H9 (cell line): ENCODE results near the gene VRK1. TPM values are rescaled to one million over a fixed set of nuclear protein-coding genes. Genes with fewer than 3 reads are reported as not detected.

ENCODE experiments used
- DNase-seq: peaks from one replicate; pipeline ENCODE4 v3.0.0-alpha.2; 2017
- H2AFZ ChIP-seq: one replicate; pipeline ENCODE4 v1.6.1; 2013; ENCODE audit warnings: mild to moderate bottlenecking, low read length, control low read depth, moderate library complexity
- H2AK5ac ChIP-seq: 2 replicates; pipeline ENCODE4 v1.6.1; 2013; ENCODE audit warnings: low read length, control low read depth, mixed read lengths; ENCODE audit not compliant: insufficient read length
- H2BK120ac ChIP-seq: one replicate; pipeline ENCODE4 v1.6.1; 2013; ENCODE audit warnings: low read depth, mild to moderate bottlenecking, low read length, control low read depth, inconsistent platforms; ENCODE audit not compliant: poor library complexity, severe bottlenecking
- H2BK12ac ChIP-seq: 2 replicates; pipeline ENCODE4 v1.6.1; 2013; ENCODE audit warnings: low read length, control low read depth, mixed read lengths, low read depth; ENCODE audit not compliant: insufficient read length
- H2BK15ac ChIP-seq: 2 replicates; pipeline ENCODE4 v1.6.1; 2013; ENCODE audit warnings: low read depth, low read length, control low read depth
- H2BK20ac ChIP-seq: one replicate; pipeline ENCODE4 v1.6.1; 2013; ENCODE audit warnings: low read depth, mild to moderate bottlenecking, low read length, control low read depth, inconsistent platforms; ENCODE audit not compliant: poor library complexity, severe bottlenecking
- H2BK5ac ChIP-seq: 2 replicates; pipeline ENCODE4 v1.6.1; 2013; ENCODE audit warnings: low read length, control low read depth, mixed read lengths; ENCODE audit not compliant: insufficient read length
- H3K14ac ChIP-seq: 2 replicates; pipeline ENCODE4 v1.6.1; 2013; ENCODE audit warnings: low read length, control low read depth; ENCODE audit not compliant: insufficient read depth
- H3K18ac ChIP-seq: 2 replicates; pipeline ENCODE4 v1.6.1; 2013; ENCODE audit warnings: low read depth, mild to moderate bottlenecking, mixed read lengths, low read length, control low read depth; ENCODE audit not compliant: insufficient read length
- H3K23ac ChIP-seq: 2 replicates; pipeline ENCODE4 v1.6.1; 2013; ENCODE audit warnings: low read length, control low read depth, mixed read lengths, low read depth; ENCODE audit not compliant: insufficient read length
- H3K23me2 ChIP-seq: 2 replicates; pipeline ENCODE4 v1.6.1; 2013; ENCODE audit warnings: low read depth, mild to moderate bottlenecking, mixed read lengths, low read length, control low read depth; ENCODE audit not compliant: insufficient read length, poor library complexity, severe bottlenecking
- H3K27ac ChIP-seq: 2 replicates; pipeline ENCODE4 v1.5.1; 2013; ENCODE audit warnings: low read length, control low read depth, mixed read lengths, low read depth; ENCODE audit not compliant: insufficient read length
- H3K27me3 ChIP-seq: 2 replicates; pipeline ENCODE4 v1.6.1; 2013; ENCODE audit warnings: low read length, control low read depth, inconsistent platforms; ENCODE audit not compliant: insufficient read depth
- H3K4ac ChIP-seq: 2 replicates; pipeline ENCODE4 v1.6.1; 2013; ENCODE audit warnings: low read depth, mild to moderate bottlenecking, control low read depth, inconsistent platforms, low read length, moderate library complexity
- H3K4me1 ChIP-seq: 2 replicates; pipeline ENCODE4 v1.6.1; 2013; ENCODE audit warnings: low read length, control low read depth, inconsistent platforms; ENCODE audit not compliant: insufficient read depth
- H3K4me2 ChIP-seq: 2 replicates; pipeline ENCODE4 v1.6.1; 2013; ENCODE audit warnings: low read length, control low read depth, mixed read lengths; ENCODE audit not compliant: insufficient read length, insufficient read depth
- H3K56ac ChIP-seq: 2 replicates; pipeline ENCODE4 v1.6.1; 2013; ENCODE audit warnings: low read depth, mild to moderate bottlenecking, mixed read lengths, low read length, control low read depth; ENCODE audit not compliant: insufficient read length
- H3K79me1 ChIP-seq: 2 replicates; pipeline ENCODE4 v1.6.1; 2013; ENCODE audit warnings: low read depth, mild to moderate bottlenecking, moderate library complexity, low read length, control low read depth, inconsistent platforms; ENCODE audit not compliant: insufficient read depth, poor library complexity, severe bottlenecking
- H3K79me2 ChIP-seq: 2 replicates; pipeline ENCODE4 v1.6.1; 2013; ENCODE audit warnings: low read length, control low read depth, inconsistent platforms; ENCODE audit not compliant: insufficient read depth
- H3K9ac ChIP-seq: 2 replicates; pipeline ENCODE4 v1.6.1; 2013; ENCODE audit warnings: low read length, control low read depth, mixed read lengths; ENCODE audit not compliant: insufficient read length; ENCODE audit errors: extremely low read depth
- H3K9me3 ChIP-seq: one replicate; pipeline ENCODE4 v1.6.1; 2013; ENCODE audit warnings: low read depth, low read length, inconsistent platforms; ENCODE audit not compliant: control insufficient read depth
- H3T11ph ChIP-seq: one replicate; pipeline ENCODE4 v1.6.1; 2013; ENCODE audit warnings: mild to moderate bottlenecking, low read length, control low read depth, inconsistent platforms
- H4K20me1 ChIP-seq: one replicate; pipeline ENCODE4 v1.6.1; 2013; ENCODE audit not compliant: control insufficient read depth, insufficient read length, insufficient read depth
- H4K5ac ChIP-seq: 2 replicates; pipeline ENCODE4 v1.6.1; 2013; ENCODE audit warnings: low read depth, mild to moderate bottlenecking, mixed read lengths, low read length, control low read depth; ENCODE audit not compliant: insufficient read length
- H4K8ac ChIP-seq: replicated peaks from 2 replicates; pipeline ENCODE4 v1.6.1; 2013; ENCODE audit warnings: low read length, control low read depth, mixed read lengths, low read depth; ENCODE audit not compliant: insufficient read length
- H4K91ac ChIP-seq: 2 replicates; pipeline ENCODE4 v1.6.1; 2013; ENCODE audit warnings: low read depth, mild to moderate bottlenecking, moderate library complexity, mixed read lengths, low read length, control low read depth; ENCODE audit not compliant: insufficient read length
- H3K27ac Mint-ChIP-seq, 3 experiments: 2 replicates in 2 of 3; 3 replicates in 1 of 3; pipeline ENCODE4 v1.8.0; 2020 to 2021; ENCODE audit warnings: mixed read lengths in 3 of 3, mild to moderate bottlenecking in 1 of 3, moderate library complexity in 1 of 3
- H3K27me3 Mint-ChIP-seq: 2 replicates; pipeline ENCODE4 v1.8.0; 2021; ENCODE audit warnings: low read depth, mild to moderate bottlenecking, moderate library complexity, mixed read lengths
- H3K36me3 Mint-ChIP-seq, 3 experiments: 2 replicates in 2 of 3; 3 replicates in 1 of 3; pipeline ENCODE4 v1.8.0; 2020 to 2021; ENCODE audit warnings: low read depth in 3 of 3, mixed read lengths in 3 of 3; ENCODE audit not compliant: insufficient read depth in 1 of 3
- H3K4me1 Mint-ChIP-seq, 2 experiments: 2 replicates each; pipeline ENCODE4 v1.8.0; 2020; ENCODE audit warnings: mixed read lengths in 2 of 2
- H3K4me3 Mint-ChIP-seq, 2 experiments: 2 replicates in 1 of 2; 3 replicates in 1 of 2; pipeline ENCODE4 v1.8.0; 2020 to 2021; ENCODE audit warnings: mild to moderate bottlenecking in 2 of 2, mixed read lengths in 2 of 2, moderate library complexity in 1 of 2
- H3K9me3 Mint-ChIP-seq, 2 experiments: 2 replicates in 1 of 2; 3 replicates in 1 of 2; pipeline ENCODE4 v1.8.0; 2020; ENCODE audit warnings: mild to moderate bottlenecking in 2 of 2, mixed read lengths in 2 of 2, moderate library complexity in 1 of 2
- WGBS: extraction: QIAGEN DNeasy Blood & Tissue Kit; methylation state at CpG from one replicate; pipeline ENCODE4 v1.1.7; 2013; ENCODE audit warnings: missing lambda C conversion rate, low lambda C conversion rate, mixed read lengths; ENCODE audit not compliant: insufficient read length; ENCODE audit errors: extremely low coverage; 5-methylcytosine and 5-hydroxymethylcytosine counted together
- total RNA-seq: library from RNA; stranded (reverse); gene quantifications from 2 replicates; pipeline ENCODE4 v1.2.1, GENCODE V29; 2021
- TF ChIP-seq, protein P1 (sequence below): fragments of 200-600 bp; sonication (generic); conservative IDR thresholded peaks from 3 replicates; pipeline ENCODE4 v1.8.0; 2021; ENCODE audit warnings: antibody characterized with exemption, mild to moderate bottlenecking

The VRK1 gene
- total RNA-seq, 1 experiment from 2014 or later: 55.7 TPM

GRCh38 chr14:96790706-96791105, 6.5 kb upstream of the VRK1 start:
- no peak overlapping the region for H2BK120ac ChIP-seq
- H3K23me2 ChIP-seq: no peaks in the 10 kb centered on the region
- DNase-seq: no peak
- Mint-ChIP-seq H3K27ac (no peak overlapping the region), H3K4me1 (no peaks in the 10 kb centered on the region), H3K9me3 (no peaks in the 10 kb centered on the region; a peak in 1 of 5 replicates), H3K36me3 (no peaks in the 10 kb centered on the region), H3K27me3 (peaks cover 28% of the 10 kb centered on the region), H3K4me3 (no peak overlapping the region)
- no peaks in the 10 kb centered on the region for H3K4me1 ChIP-seq
- H3T11ph ChIP-seq: no peak overlapping the region
- H2BK5ac ChIP-seq: no peak overlapping the region
- WGBS: no CpG with 5 or more reads among the region's 1 CpG
- H3K9me3 ChIP-seq: no peaks in the 10 kb centered on the region
- H4K8ac ChIP-seq: no peak overlapping the region
- no peak overlapping the region for H3K18ac ChIP-seq
- H3K27me3 ChIP-seq: no peaks in the 10 kb centered on the region
- TF ChIP-seq, protein P1, sequence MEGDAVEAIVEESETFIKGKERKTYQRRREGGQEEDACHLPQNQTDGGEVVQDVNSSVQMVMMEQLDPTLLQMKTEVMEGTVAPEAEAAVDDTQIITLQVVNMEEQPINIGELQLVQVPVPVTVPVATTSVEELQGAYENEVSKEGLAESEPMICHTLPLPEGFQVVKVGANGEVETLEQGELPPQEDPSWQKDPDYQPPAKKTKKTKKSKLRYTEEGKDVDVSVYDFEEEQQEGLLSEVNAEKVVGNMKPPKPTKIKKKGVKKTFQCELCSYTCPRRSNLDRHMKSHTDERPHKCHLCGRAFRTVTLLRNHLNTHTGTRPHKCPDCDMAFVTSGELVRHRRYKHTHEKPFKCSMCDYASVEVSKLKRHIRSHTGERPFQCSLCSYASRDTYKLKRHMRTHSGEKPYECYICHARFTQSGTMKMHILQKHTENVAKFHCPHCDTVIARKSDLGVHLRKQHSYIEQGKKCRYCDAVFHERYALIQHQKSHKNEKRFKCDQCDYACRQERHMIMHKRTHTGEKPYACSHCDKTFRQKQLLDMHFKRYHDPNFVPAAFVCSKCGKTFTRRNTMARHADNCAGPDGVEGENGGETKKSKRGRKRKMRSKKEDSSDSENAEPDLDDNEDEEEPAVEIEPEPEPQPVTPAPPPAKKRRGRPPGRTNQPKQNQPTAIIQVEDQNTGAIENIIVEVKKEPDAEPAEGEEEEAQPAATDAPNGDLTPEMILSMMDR: no peak
- no peak overlapping the region for H3K56ac ChIP-seq
- H2AFZ ChIP-seq: no peak overlapping the region
- no peak overlapping the region for H2BK15ac ChIP-seq
- no peaks in the 10 kb centered on the region for H4K20me1 ChIP-seq
- no peak overlapping the region for H3K4ac ChIP-seq
- no peak overlapping the region for H4K91ac ChIP-seq
- no peak overlapping the region for H4K5ac ChIP-seq
- no peak overlapping the region for H3K4me2 ChIP-seq
- no peaks in the 10 kb centered on the region for H3K79me1 ChIP-seq
- no peak overlapping the region for H2AK5ac ChIP-seq
- no peak overlapping the region for H3K14ac ChIP-seq
- H2BK12ac ChIP-seq: no peak overlapping the region
- no peak overlapping the region for H3K9ac ChIP-seq
- no peak overlapping the region for H2BK20ac ChIP-seq
- no peaks in the 10 kb centered on the region for H3K79me2 ChIP-seq
- no peak overlapping the region for H3K27ac ChIP-seq
- no peak overlapping the region for H3K23ac ChIP-seq
